Measurements from ENCODE around the gene UHMK1.
"Not testable (repeated sequence)": the region's sequence is repeated elsewhere in the genome, so short reads cannot be mapped to it uniquely, and the experiment has no call there.

UHMK1 gene

GRCh38 chr1:162497723-162498495, at the start of gene UHMK1:
Gene UHMK1 (plus strand): TSS chr1:162497818. CDS start chr1:162498001, 183 bp downstream.
- TF ChIP-seq CTCF (IDR thresholded peaks at IDR 0.05; ENCODE audit: low read length) (peak; percentile 13; the same call in 1 of the 2 replicates), EZH2 (optimal IDR thresholded peaks at IDR 0.05; ENCODE audit: low read depth, low read length) (no peak), EZH2phosphoT487 (IDR thresholded peaks at IDR 0.05; ENCODE audit: low read length) (no peak)
- H3K9ac ChIP-seq (ENCODE audit: low read length), result peak within 1 kb of the TSS; percentile 94
- no peaks in the 10 kb centered on the region for H3K27me3 ChIP-seq (replicated peaks; ENCODE audit: insufficient read depth, low read length)
- peaks cover 17% of the 10 kb centered on the region for H3K36me3 ChIP-seq (replicated peaks; ENCODE audit: insufficient read depth, low read length)
- peak within 1 kb of the TSS; percentile 84 for H3K27ac ChIP-seq (ENCODE audit: low read length)
- peak within 1 kb of the TSS; percentile 71 for H3K4me2 ChIP-seq (ENCODE audit: low read depth, low read length)
- H3K79me2 ChIP-seq (ENCODE audit: low read length), result peaks cover 57% of the 10 kb centered on the region
- DNase-seq, result peak; percentile 99
- H3K9me2 ChIP-seq (replicated peaks; ENCODE audit: insufficient read depth, low read length), result no peaks in the 10 kb centered on the region
- no peaks in the 10 kb centered on the region for H4K20me1 ChIP-seq (ENCODE audit: insufficient read depth, low read length)
- H3F3A ChIP-seq (ENCODE audit: insufficient read depth, low read length), result peaks cover 16% of the 10 kb centered on the region; the same call in 1 of the 2 replicates
- peak within 1 kb of the TSS; percentile 97 for H2AFZ ChIP-seq (ENCODE audit: low read length)
- H3K4me3 ChIP-seq (ENCODE audit: low read length), result peak within 1 kb of the TSS; percentile 89
- no peaks in the 10 kb centered on the region for H3K9me3 ChIP-seq (replicated peaks; ENCODE audit: insufficient read depth, low read length)
- H3K4me1 ChIP-seq (ENCODE audit: low read length), result peaks cover 13% of the 10 kb centered on the region

GRCh38 chr1:162454361-162454760, 43.3 kb upstream of the UHMK1 start:
- not testable (repeated sequence) for H3F3A ChIP-seq (ENCODE audit: insufficient read depth, low read length); H3K4me1 ChIP-seq (ENCODE audit: low read length); H3K27me3 ChIP-seq (replicated peaks; ENCODE audit: insufficient read depth, low read length); H3K79me2 ChIP-seq (ENCODE audit: low read length); H2AFZ ChIP-seq (ENCODE audit: low read length); H3K4me2 ChIP-seq (ENCODE audit: low read depth, low read length); H3K9me3 ChIP-seq (replicated peaks; ENCODE audit: insufficient read depth, low read length); H4K20me1 ChIP-seq (ENCODE audit: insufficient read depth, low read length); H3K9ac ChIP-seq (ENCODE audit: low read length); H3K9me2 ChIP-seq (replicated peaks; ENCODE audit: insufficient read depth, low read length); DNase-seq; H3K27ac ChIP-seq (ENCODE audit: low read length); H3K36me3 ChIP-seq (replicated peaks; ENCODE audit: insufficient read depth, low read length); H3K4me3 ChIP-seq (ENCODE audit: low read length)

GRCh38 chr1:162456323-162456722, 41.3 kb upstream of the UHMK1 start:
- Histone ChIP-seq H3K9me3 (replicated peaks; ENCODE audit: insufficient read depth, low read length) (no peaks in the 10 kb centered on the region), H3K4me1 (ENCODE audit: low read length) (no peaks in the 10 kb centered on the region), H2AFZ (ENCODE audit: low read length) (no peak overlapping the region), H3F3A (ENCODE audit: insufficient read depth, low read length) (no peaks in the 10 kb centered on the region), H3K27me3 (replicated peaks; ENCODE audit: insufficient read depth, low read length) (no peaks in the 10 kb centered on the region), H4K20me1 (ENCODE audit: insufficient read depth, low read length) (no peaks in the 10 kb centered on the region), H3K36me3 (replicated peaks; ENCODE audit: insufficient read depth, low read length) (no peaks in the 10 kb centered on the region), H3K4me3 (ENCODE audit: low read length) (no peak overlapping the region), H3K79me2 (ENCODE audit: low read length) (no peaks in the 10 kb centered on the region), H3K9me2 (replicated peaks; ENCODE audit: insufficient read depth, low read length) (no peaks in the 10 kb centered on the region), H3K4me2 (ENCODE audit: low read depth, low read length) (no peak overlapping the region), H3K9ac (ENCODE audit: low read length) (no peak overlapping the region), H3K27ac (ENCODE audit: low read length) (no peak overlapping the region)
- DNase-seq, result no peak
- TF ChIP-seq EZH2 (optimal IDR thresholded peaks at IDR 0.05; ENCODE audit: low read depth, low read length) (no peak), CTCF (IDR thresholded peaks at IDR 0.05; ENCODE audit: low read length) (no peak; the same call in 1 of the 2 replicates), EZH2phosphoT487 (IDR thresholded peaks at IDR 0.05; ENCODE audit: low read length) (no peak)

GRCh38 chr1:162458236-162458635, 39.4 kb upstream of the UHMK1 start:
- no peak overlapping the region for H3K4me2 ChIP-seq (ENCODE audit: low read depth, low read length)
- no peak overlapping the region for H2AFZ ChIP-seq (ENCODE audit: low read length)
- no peaks in the 10 kb centered on the region for H4K20me1 ChIP-seq (ENCODE audit: insufficient read depth, low read length)
- TF ChIP-seq EZH2 (optimal IDR thresholded peaks at IDR 0.05; ENCODE audit: low read depth, low read length) (no peak), CTCF (IDR thresholded peaks at IDR 0.05; ENCODE audit: low read length) (no peak), EZH2phosphoT487 (IDR thresholded peaks at IDR 0.05; ENCODE audit: low read length) (no peak)
- DNase-seq, result no peak
- no peaks in the 10 kb centered on the region for H3K27me3 ChIP-seq (replicated peaks; ENCODE audit: insufficient read depth, low read length)
- H3K79me2 ChIP-seq (ENCODE audit: low read length), result no peaks in the 10 kb centered on the region
- no peaks in the 10 kb centered on the region for H3K36me3 ChIP-seq (replicated peaks; ENCODE audit: insufficient read depth, low read length)
- no peaks in the 10 kb centered on the region for H3F3A ChIP-seq (ENCODE audit: insufficient read depth, low read length)
- H3K27ac ChIP-seq (ENCODE audit: low read length), result no peak overlapping the region
- H3K9me3 ChIP-seq (replicated peaks; ENCODE audit: insufficient read depth, low read length), result no peaks in the 10 kb centered on the region
- no peaks in the 10 kb centered on the region for H3K9me2 ChIP-seq (replicated peaks; ENCODE audit: insufficient read depth, low read length)
- no peaks in the 10 kb centered on the region for H3K4me1 ChIP-seq (ENCODE audit: low read length)
- no peak overlapping the region for H3K9ac ChIP-seq (ENCODE audit: low read length)
- no peak overlapping the region for H3K4me3 ChIP-seq (ENCODE audit: low read length)

- not testable (repeated sequence) for H4K20me1 ChIP-seq (ENCODE audit: insufficient read depth, low read length); H3K4me3 ChIP-seq (ENCODE audit: low read length); H2AFZ ChIP-seq (ENCODE audit: low read length); H3K9me2 ChIP-seq (replicated peaks; ENCODE audit: insufficient read depth, low read length); H3K4me1 ChIP-seq (ENCODE audit: low read length); H3K27me3 ChIP-seq (replicated peaks; ENCODE audit: insufficient read depth, low read length); H3K79me2 ChIP-seq (ENCODE audit: low read length); H3K36me3 ChIP-seq (replicated peaks; ENCODE audit: insufficient read depth, low read length); DNase-seq; H3F3A ChIP-seq (ENCODE audit: insufficient read depth, low read length); H3K27ac ChIP-seq (ENCODE audit: low read length); H3K9me3 ChIP-seq (replicated peaks; ENCODE audit: insufficient read depth, low read length); H3K9ac ChIP-seq (ENCODE audit: low read length); H3K4me2 ChIP-seq (ENCODE audit: low read depth, low read length)
Observed at GRCh38 chr1:162462425-162462824, 35.2 kb upstream of the UHMK1 start.

Data from MM.1S (cell line).